ENCODE data around the gene SIGLEC10.
"Not testable (repeated sequence)": the region's sequence is repeated elsewhere in the genome, so short reads cannot be mapped to it uniquely, and the experiment has no call there.

The SIGLEC10 gene

GRCh38 chr19:51398096-51398704 lies 19.2 kb downstream of the SIGLEC10 start:
- no peak overlapping the region for H3K4me3 ChIP-seq (ENCODE audit: low read depth, low read length)
- in situ Hi-C loops (cut with HindIII; ENCODE audit: low pct_ligation_motif_present, low sequenced_read_pairs), result no loop called here
- no peaks in the 10 kb centered on the region for H3K36me3 ChIP-seq (replicated peaks)
- no peaks in the 10 kb centered on the region for H3K27me3 ChIP-seq (replicated peaks)
- DNase-seq, result no peak
- H3K27ac ChIP-seq, result no peak overlapping the region
- TF ChIP-seq, protein P1, sequence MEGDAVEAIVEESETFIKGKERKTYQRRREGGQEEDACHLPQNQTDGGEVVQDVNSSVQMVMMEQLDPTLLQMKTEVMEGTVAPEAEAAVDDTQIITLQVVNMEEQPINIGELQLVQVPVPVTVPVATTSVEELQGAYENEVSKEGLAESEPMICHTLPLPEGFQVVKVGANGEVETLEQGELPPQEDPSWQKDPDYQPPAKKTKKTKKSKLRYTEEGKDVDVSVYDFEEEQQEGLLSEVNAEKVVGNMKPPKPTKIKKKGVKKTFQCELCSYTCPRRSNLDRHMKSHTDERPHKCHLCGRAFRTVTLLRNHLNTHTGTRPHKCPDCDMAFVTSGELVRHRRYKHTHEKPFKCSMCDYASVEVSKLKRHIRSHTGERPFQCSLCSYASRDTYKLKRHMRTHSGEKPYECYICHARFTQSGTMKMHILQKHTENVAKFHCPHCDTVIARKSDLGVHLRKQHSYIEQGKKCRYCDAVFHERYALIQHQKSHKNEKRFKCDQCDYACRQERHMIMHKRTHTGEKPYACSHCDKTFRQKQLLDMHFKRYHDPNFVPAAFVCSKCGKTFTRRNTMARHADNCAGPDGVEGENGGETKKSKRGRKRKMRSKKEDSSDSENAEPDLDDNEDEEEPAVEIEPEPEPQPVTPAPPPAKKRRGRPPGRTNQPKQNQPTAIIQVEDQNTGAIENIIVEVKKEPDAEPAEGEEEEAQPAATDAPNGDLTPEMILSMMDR (IDR thresholded peaks at IDR 0.05; ENCODE audit: low read depth, low read length, missing control alignments), result peak; percentile 47

GRCh38 chr19:51397453-51397852 lies 20.0 kb downstream of the SIGLEC10 start:
- DNase-seq, result peak; percentile 18
- H3K27me3 ChIP-seq (replicated peaks); H3K36me3 ChIP-seq (replicated peaks); in situ Hi-C loops (cut with HindIII; ENCODE audit: low pct_ligation_motif_present, low sequenced_read_pairs); H3K4me3 ChIP-seq (ENCODE audit: low read depth, low read length); H3K27ac ChIP-seq: not testable (repeated sequence)

- in situ Hi-C loops (cut with HindIII; ENCODE audit: low pct_ligation_motif_present, low sequenced_read_pairs), result no loop called here
- Histone ChIP-seq H3K27ac (no peak overlapping the region), H3K27me3 (replicated peaks) (no peaks in the 10 kb centered on the region), H3K4me3 (ENCODE audit: low read depth, low read length) (no peak overlapping the region), H3K36me3 (replicated peaks) (no peaks in the 10 kb centered on the region)
- TF ChIP-seq, protein P1 (IDR thresholded peaks at IDR 0.05; ENCODE audit: low read depth, low read length, missing control alignments), result no peak
- DNase-seq, result no peak
Measured at GRCh38 chr19:51396175-51396574, 21.3 kb downstream of the SIGLEC10 start.

DNA sequence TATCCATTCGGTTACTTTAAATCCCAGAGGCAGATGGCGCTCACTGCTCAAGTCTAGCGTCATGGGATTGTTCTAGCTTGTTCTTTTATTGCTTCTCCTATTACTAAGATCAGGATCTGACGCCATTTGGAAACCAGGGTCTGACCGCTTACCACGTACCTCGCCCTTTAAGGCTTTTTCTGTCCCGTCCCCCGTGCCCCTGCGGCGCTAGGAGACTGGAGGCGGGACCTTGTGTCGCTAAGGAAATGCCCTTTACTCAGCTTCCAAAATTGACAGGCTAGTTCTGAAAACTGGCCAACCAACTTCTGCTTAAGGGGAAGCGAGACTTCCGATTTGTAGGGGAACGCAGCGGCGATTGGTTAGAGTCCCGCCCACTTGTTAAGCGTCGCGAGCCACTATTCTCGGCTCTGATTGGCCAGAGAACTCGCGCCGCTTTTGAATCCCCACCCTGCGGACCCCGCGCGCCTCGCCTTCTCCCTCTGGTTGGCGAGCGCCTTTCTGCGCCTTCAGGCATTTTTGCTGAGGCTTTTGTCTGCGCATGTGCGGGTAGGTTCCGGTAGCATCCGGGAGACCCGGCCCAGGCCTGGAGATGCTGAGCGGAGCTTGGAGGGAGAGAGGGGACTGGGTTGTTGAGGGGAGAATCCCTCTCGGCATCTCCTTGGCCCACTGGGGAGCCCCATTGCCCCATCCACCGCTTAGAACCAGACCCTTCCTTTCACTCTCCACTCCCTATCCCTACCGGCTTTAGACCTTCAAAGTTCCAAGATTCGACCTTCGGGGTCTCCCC lies 23.2 kb downstream of the SIGLEC10 start:
- DNase-seq, result peak; percentile 98
- in situ Hi-C loops (cut with HindIII; ENCODE audit: low pct_ligation_motif_present, low sequenced_read_pairs), result no loop called here
- H3K36me3 ChIP-seq (replicated peaks), result no peaks in the 10 kb centered on the region
- TF ChIP-seq, protein P1 (IDR thresholded peaks at IDR 0.05; ENCODE audit: low read depth, low read length, missing control alignments), result peak; percentile 28
- H3K4me3 ChIP-seq (ENCODE audit: low read depth, low read length), result peak overlapping the region; percentile 54
- peak overlapping the region; percentile 58 for H3K27ac ChIP-seq
- no peaks in the 10 kb centered on the region for H3K27me3 ChIP-seq (replicated peaks)

- in situ Hi-C loops (cut with HindIII; ENCODE audit: low pct_ligation_motif_present, low sequenced_read_pairs), result no loop called here
- Histone ChIP-seq H3K27me3 (replicated peaks) (no peaks in the 10 kb centered on the region), H3K27ac (no peak overlapping the region), H3K36me3 (replicated peaks) (no peaks in the 10 kb centered on the region), H3K4me3 (ENCODE audit: low read depth, low read length) (no peak overlapping the region)
- TF ChIP-seq, protein P1 (IDR thresholded peaks at IDR 0.05; ENCODE audit: low read depth, low read length, missing control alignments), result no peak
- no peak for DNase-seq
Measured at GRCh38 chr19:51392701-51393100, 24.7 kb downstream of the SIGLEC10 start.

- in situ Hi-C loops (cut with HindIII; ENCODE audit: low pct_ligation_motif_present, low sequenced_read_pairs), result no loop called here
- Histone ChIP-seq H3K36me3 (replicated peaks) (no peaks in the 10 kb centered on the region), H3K27me3 (replicated peaks) (no peaks in the 10 kb centered on the region), H3K27ac (no peak overlapping the region), H3K4me3 (ENCODE audit: low read depth, low read length) (no peak overlapping the region)
- TF ChIP-seq, protein P1 (IDR thresholded peaks at IDR 0.05; ENCODE audit: low read depth, low read length, missing control alignments), result no peak
- no peak for DNase-seq
Measured at GRCh38 chr19:51391073-51391611, 26.3 kb downstream of the SIGLEC10 start.

Measured in brain microvascular endothelial cell (primary cell).